GM18951 (cell line): ENCODE measurements around the gene SLC25A29.
"Not testable (repeated sequence)": the region's sequence is repeated elsewhere in the genome, so short reads cannot be mapped to it uniquely, and the experiment has no call there.

Source experiments
- POLR2A ChIP-seq: IDR thresholded peaks from 4 replicates; pipeline ENCODE4 v1.6.1; 2011; ENCODE audit warnings: mild to moderate bottlenecking; ENCODE audit not compliant: insufficient read length, insufficient read depth; ENCODE audit errors: extremely low read depth
- in situ Hi-C: fragments of 300-500 bp; cut with MboI; formaldehyde crosslinking; loops from one replicate; pipeline ENCODE4 v1.12.0; 2022; ENCODE audit warnings: low sequenced_read_pairs, mixed read lengths, inconsistent platforms; ENCODE audit not compliant: unreplicated experiment

SLC25A29 gene

DNA sequence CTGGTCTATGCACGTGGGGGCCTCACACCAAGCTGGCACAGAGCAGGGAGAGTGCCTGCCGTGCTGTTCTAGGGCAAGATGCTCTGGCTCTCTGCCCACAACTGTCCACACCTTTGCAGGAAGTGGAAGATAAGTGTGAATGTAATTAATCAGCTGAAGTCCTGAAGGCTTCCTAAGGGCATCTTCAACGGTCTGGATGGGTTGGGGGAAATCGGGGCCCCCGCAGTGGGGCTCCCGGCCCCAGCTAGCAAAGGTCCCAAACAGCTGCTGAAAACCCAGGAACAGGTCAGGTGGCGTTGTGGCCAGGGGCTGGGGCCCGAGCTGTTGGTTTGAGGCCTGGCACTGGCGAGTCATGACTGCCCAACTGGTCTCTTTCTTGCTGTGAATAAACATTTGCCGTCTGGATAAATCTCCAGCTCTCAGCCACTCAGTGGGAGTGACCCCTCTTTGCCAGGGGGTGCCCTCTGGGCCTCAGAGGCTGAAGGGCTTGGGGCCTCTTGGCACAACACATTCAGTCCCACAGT lies 6.7 kb upstream of the SLC25A29 start:
- in situ Hi-C loops = no loop called here

DNA sequence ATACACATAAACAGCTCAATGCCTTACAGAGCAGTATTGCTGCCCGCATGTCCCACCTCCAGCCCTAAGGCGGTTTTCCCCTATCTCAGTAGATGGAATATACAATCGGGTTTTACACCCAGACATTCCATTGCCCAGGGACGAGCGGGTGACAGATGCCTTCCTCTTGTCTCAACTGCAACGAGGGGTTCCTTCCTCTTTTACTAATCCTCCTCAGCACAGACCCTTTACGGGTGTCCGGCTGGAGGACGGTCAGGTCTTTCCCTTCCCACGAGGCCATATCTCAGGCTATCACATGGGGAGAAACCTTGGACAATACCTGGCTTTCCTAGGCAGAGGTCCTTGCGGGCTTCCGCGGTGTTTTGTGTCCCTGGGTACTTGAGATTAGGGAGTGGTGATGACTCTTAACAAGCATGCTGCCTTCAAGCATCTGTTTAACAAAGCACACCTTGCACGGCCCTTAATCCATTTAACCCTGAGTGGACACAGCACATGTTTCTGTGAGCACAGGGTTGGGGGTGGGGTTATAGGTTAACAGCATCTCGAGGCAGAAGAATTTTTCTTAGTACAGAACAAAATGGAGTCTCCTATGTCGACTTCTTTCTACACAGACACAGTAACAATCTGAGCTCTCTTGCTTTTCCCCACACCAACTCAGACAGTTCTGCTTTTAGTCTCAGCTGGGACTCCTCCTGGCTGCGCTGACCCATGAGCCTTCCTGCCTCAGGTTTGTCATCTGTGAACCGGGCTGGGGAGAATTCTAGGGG lies 6.0 kb upstream of the SLC25A29 start:
- in situ Hi-C loops = not testable (repeated sequence)

More for the DNA sequence above, 6.7 kb upstream of the SLC25A29 start:
- TF ChIP-seq POLR2A = no peak

GRCh38 chr14:100309028-100309737 lies 2.9 kb upstream of the SLC25A29 start:
- TF ChIP-seq POLR2A = no peak

GRCh38 chr14:100308427-100308792 lies 2.2 kb upstream of the SLC25A29 start:
- in situ Hi-C loops = not testable (repeated sequence)

More at GRCh38 chr14:100309028-100309737, 2.9 kb upstream of the SLC25A29 start:
- in situ Hi-C loops = no loop called here

GRCh38 chr14:100307766-100308426 lies 1.7 kb upstream of the SLC25A29 start:
- in situ Hi-C loops = no loop called here
- TF ChIP-seq POLR2A = no peak

DNA sequence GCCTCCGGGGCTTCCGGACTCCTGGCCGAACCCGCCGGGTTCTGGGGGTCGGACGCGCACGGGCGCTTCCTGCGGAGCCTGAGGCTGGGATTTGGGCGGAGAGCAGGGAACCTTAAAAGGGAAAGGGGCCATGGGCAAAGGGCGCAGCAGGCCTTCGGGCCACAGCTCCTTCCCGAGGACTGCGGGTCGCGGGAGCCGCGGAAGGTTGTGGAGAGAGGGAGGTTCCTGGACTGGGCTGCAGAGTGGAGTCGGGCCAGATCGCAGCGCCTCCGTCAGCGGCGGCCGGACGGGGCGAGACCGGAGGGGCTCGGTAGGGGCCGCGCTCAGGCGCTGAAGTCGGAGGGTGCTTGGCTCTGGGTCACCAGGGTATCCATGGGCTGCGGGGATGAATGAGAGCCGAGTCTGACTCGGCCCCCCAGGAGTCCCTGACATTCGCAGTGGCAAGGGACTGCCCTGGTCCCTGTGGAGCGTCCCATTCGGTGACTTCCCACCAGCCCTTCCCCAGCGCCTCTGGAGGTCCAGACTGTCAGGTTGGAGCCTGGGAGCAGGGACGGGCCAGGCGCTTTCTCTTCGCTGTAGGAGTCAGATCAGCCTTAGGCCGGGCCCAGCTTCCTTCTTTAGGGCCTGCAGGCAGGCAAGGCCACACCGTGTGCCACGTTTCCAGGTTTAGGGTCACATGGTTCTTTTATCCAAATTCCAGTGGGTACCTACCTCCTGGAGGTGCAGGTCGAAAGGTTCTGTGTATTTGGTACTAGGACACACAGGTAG lies 938 bp upstream of the SLC25A29 start:
- no peak for TF ChIP-seq POLR2A
- in situ Hi-C loops = no loop called here

- TF ChIP-seq POLR2A = no peak
- in situ Hi-C loops = no loop called here
These were observed 732 bp downstream of the SLC25A29 start for GRCh38 chr14:100305324-100306100.

GRCh38 chr14:100304825-100305323 lies 1.4 kb downstream of the SLC25A29 start:
- TF ChIP-seq POLR2A = no peak
- in situ Hi-C loops = no loop called here

- no peak for TF ChIP-seq POLR2A
- in situ Hi-C loops = no loop called here
These were observed 2.3 kb downstream of the SLC25A29 start for GRCh38 chr14:100303925-100304324.

DNA sequence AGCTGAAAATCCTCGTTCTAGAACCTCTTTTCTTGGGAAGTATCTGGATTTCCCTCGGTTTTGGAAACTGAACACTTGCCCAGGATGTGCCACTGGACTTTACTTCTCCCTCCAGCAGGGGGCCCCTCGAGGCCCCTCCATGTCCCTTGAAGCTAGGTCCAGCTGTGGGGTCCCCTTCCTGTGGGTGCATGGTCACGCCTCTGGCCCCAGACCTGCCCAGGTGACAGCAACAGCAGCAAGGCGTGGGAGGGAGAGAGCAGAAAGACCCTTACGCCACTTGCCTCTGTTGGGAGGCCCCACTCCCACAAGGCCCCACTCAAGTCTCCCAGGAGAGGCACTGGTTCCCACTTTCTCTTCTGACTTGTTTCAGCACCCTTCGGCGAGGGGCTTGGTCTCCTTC lies 3.1 kb downstream of the SLC25A29 start:
- in situ Hi-C loops = no loop called here

GRCh38 chr14:100302616-100303015 lies 3.6 kb downstream of the SLC25A29 start:
- in situ Hi-C loops = no loop called here
- TF ChIP-seq POLR2A = no peak

More for the DNA sequence above, 3.1 kb downstream of the SLC25A29 start:
- TF ChIP-seq POLR2A = no peak

GRCh38 chr14:100299238-100299560 lies 7.0 kb downstream of the SLC25A29 start:
- in situ Hi-C loops = no loop called here
- TF ChIP-seq POLR2A = no peak
